ENCODE results near the gene ATF7IP2. TPM values are rescaled to one million over a fixed set of nuclear protein-coding genes. Genes with fewer than 3 reads are reported as not detected.
A peak's percentile ranks its signal among the peaks of the same experiment; 100 is the strongest.

Gene ATF7IP2
- total and polyA plus RNA-seq, 2 of the 13 experiments (the other 11 are each of a cell fraction or from before 2014, with no cell fraction given): 117 to 217 TPM

GRCh38 chr16:10497132-10498101, 111.6 kb downstream of the ATF7IP2 start (continued):
- TF ChIP-seq, protein P1, sequence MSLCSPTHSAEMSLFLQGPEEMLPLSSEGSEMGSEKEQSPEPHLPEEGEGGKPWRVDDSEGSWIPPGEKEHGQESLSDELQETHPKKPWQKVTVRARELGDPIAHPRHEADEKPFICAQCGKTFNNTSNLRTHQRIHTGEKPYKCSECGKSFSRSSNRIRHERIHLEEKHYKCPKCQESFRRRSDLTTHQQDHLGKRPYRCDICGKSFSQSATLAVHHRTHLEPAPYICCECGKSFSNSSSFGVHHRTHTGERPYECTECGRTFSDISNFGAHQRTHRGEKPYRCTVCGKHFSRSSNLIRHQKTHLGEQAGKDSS (CRISPR knock-in tag; IDR thresholded peaks at IDR 0.05; ENCODE audit: borderline replicate concordance, low read depth): no peak
- no peak for TF ChIP-seq ZNF614 (CRISPR knock-in tag; IDR thresholded peaks at IDR 0.05; ENCODE audit: borderline replicate concordance)
- TF ChIP-seq PRPF4 (IDR thresholded peaks at IDR 0.05; ENCODE audit: low read depth, low read length, poor library complexity, severe bottlenecking): no peak
- TF ChIP-seq HNF4A (CRISPR knock-in tag; IDR thresholded peaks at IDR 0.05): no peak
- TF ChIP-seq, protein P2, sequence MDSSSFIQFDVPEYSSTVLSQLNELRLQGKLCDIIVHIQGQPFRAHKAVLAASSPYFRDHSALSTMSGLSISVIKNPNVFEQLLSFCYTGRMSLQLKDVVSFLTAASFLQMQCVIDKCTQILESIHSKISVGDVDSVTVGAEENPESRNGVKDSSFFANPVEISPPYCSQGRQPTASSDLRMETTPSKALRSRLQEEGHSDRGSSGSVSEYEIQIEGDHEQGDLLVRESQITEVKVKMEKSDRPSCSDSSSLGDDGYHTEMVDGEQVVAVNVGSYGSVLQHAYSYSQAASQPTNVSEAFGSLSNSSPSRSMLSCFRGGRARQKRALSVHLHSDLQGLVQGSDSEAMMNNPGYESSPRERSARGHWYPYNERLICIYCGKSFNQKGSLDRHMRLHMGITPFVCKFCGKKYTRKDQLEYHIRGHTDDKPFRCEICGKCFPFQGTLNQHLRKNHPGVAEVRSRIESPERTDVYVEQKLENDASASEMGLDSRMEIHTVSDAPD (CRISPR knock-in tag; IDR thresholded peaks at IDR 0.05): no peak
- peak; percentile 72; the same call in 1 of the 2 replicates for TF ChIP-seq NRL (CRISPR knock-in tag; IDR thresholded peaks at IDR 0.05; ENCODE audit: borderline replicate concordance)
- no peak for TF ChIP-seq ARNTL (CRISPR knock-in tag; IDR thresholded peaks at IDR 0.05)
- no peak for TF ChIP-seq ZNF75D (CRISPR knock-in tag; IDR thresholded peaks at IDR 0.05; ENCODE audit: borderline replicate concordance)
- no peak for TF ChIP-seq RAD51 (IDR thresholded peaks at IDR 0.05; ENCODE audit: borderline replicate concordance)
- no peak for TF ChIP-seq NR1H2 (CRISPR knock-in tag; IDR thresholded peaks at IDR 0.05; ENCODE audit: borderline replicate concordance, low read depth)
- TF ChIP-seq CBX5 (CRISPR knock-in tag; IDR thresholded peaks at IDR 0.05; ENCODE audit: borderline replicate concordance): no peak
- no peak for TF ChIP-seq HIVEP1 (CRISPR knock-in tag; IDR thresholded peaks at IDR 0.05)
- TF ChIP-seq ZNF761 (CRISPR knock-in tag; conservative IDR thresholded peaks at IDR 0.05): no peak
- no peak for TF ChIP-seq IKZF1 (IDR thresholded peaks at IDR 0.05)
- no peak for TF ChIP-seq ZNF678 (CRISPR knock-in tag; IDR thresholded peaks at IDR 0.05)
- TF ChIP-seq SUZ12 (IDR thresholded peaks at IDR 0.05; ENCODE audit: low read depth, low read length): no peak
- TF ChIP-seq ZBTB49 (CRISPR knock-in tag; IDR thresholded peaks at IDR 0.05; ENCODE audit: borderline replicate concordance): no peak
- TF ChIP-seq ZNF687 (CRISPR knock-in tag; IDR thresholded peaks at IDR 0.05): peak; percentile 17; the same call in 1 of the 2 replicates
- no peak for TF ChIP-seq BHLHE40 (IDR thresholded peaks at IDR 0.05; ENCODE audit: low read length)
